Stimulated activated naive CD4-positive, alpha-beta T cell treated with Interleukin-2 at 50 U/mL for 16 hours (primary cell): ENCODE measurements around the gene IFNL2.

Experiments used
- DNase-seq: peaks from one replicate; lab custom pipeline; 2025; lab: John Stamatoyannopoulos, UW

The IFNL2 gene

DNA sequence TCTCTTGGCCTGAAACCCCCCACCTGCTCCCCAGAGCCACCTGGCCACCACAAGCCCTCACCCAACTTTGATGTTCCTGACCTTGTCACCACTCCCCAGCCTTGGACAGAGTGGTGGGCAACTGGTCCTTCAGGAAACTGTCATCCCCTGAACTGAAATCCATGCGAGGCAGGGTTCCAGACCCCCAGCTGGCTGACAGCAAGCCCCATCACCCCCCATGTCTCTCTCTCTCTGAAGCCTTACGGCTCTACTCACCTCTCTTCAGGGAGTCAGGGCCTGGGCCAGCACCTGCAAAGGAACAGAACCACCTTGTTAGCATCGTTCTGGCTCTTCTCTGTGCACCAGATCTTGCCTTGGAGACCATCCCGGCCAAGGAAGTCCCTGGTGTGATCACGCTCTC, 49.9 kb downstream of the IFNL2 start:
- no peak for DNase-seq

DNA sequence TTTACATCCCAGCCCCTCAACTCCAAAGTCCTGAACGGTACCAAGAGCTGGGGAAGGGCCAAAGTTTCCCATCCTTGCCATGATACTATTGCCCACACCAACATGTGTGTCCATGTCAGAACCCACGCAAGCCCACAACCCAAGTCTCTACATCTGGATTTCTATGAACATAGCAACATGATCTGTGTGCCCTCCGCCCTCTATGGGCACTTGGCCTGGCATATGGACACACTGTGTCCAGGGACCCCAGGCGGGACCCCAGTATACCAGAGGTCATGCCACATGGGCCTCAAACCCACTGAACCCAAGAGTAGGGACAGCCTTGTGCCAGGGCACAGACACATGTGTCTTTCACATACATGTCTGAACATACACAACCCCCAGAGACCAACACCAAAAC, 50.5 kb downstream of the IFNL2 start:
- no peak for DNase-seq

DNA sequence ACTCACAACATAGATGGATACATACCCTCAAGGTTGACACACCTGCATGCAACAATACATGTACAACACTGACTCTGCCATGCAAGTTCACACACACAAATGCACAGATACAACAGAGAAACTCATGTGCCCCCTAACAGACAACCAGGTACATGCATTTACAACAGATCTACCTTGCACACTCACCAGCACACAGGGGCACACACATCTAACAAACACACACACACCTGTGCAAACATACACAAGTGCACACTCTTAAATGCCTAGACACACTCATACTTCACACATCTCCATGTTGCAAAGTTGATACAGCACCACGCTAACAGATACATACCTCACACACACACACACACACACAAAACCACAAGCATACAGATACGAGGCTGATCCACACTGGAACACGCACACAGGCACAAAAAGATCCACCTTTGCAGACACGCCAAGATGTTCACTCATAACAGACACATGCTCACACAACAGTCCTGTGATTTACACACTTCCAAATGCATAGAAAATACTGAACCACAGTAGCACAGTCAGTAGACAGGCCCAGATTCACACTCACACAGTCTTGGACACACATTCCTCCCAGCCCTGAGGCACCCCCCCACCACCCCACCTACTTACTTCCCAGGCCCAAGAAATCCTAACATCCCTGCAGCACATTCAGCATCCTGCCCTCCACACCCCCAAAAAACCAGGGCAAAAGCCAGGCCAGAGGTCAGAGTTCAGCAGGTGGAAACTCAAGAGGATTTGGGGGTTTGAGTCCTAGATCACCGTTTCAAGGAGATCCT, 51.1 kb downstream of the IFNL2 start:
- DNase-seq: no peak
